ENCODE results near the gene BBS1. TPM values are rescaled to one million over a fixed set of nuclear protein-coding genes. Genes with fewer than 3 reads are reported as not detected.

The BBS1 gene
- total RNA-seq, 2 donors from 2014 or later: 15.2 to 16.4 TPM

DNA sequence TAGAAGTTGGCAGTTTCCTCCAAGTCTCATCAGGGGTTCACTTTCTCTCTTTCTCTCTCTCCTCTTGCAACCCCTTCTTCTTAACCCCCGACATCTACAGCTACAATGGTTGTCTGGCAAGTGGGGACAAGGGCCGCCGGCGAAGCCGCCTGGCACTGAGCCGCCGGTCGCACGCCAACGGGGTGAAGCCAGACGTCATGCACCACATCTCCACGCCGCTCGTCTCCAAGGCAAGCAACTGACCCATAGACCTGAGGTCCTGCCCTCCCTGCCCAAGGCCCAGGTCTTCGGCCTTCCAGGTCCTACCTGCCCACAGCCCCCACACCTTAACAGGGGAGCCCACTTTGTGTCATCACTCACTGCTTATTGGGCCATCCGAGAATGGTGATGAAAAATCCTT, 39.3 kb upstream of the BBS1 start:
- Mint-ChIP-seq H3K27me3 (no peaks in the 10 kb centered on the region), H3K4me3 (no peak overlapping the region), H3K36me3 (ENCODE audit: low read depth) (peaks cover 2% of the 10 kb centered on the region), H3K4me1 (peaks cover 13% of the 10 kb centered on the region), H3K27ac (no peak overlapping the region)
- DNase-seq (no peak), ATAC-seq (no peak)
- no peaks in the 10 kb centered on the region for H3K9me3 ChIP-seq (ENCODE audit: control insufficient read depth, low read length, poor library complexity, severe bottlenecking)

DNA sequence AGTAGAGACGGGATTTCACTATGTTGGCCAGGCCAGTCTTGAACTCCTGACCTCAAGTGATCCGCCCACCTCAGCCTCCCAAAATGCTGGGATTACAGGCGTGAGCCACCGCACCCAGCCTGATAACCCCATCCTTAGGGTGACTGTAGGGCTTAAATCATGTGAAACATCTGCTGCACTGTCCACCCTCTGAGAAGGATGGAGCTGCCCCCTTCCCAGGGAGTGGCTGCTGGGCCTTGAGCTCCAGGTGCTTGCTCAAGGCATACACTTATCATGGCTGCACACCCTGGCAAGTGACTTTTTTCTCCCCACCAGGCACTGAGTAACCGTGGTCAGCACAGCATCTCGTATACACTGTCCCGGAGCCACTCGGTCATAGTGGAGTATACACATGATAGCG, 38.4 kb upstream of the BBS1 start:
- no peaks in the 10 kb centered on the region for H3K27me3 Mint-ChIP-seq
- H3K9me3 ChIP-seq (ENCODE audit: control insufficient read depth, low read length, poor library complexity, severe bottlenecking): no peaks in the 10 kb centered on the region
- H3K4me3 Mint-ChIP-seq: no peak overlapping the region
- no peak for DNase-seq
- peaks cover 13% of the 10 kb centered on the region for H3K4me1 Mint-ChIP-seq
- H3K27ac Mint-ChIP-seq: no peak overlapping the region
- no peak for ATAC-seq
- peaks cover 2% of the 10 kb centered on the region for H3K36me3 Mint-ChIP-seq (ENCODE audit: low read depth)

DNA sequence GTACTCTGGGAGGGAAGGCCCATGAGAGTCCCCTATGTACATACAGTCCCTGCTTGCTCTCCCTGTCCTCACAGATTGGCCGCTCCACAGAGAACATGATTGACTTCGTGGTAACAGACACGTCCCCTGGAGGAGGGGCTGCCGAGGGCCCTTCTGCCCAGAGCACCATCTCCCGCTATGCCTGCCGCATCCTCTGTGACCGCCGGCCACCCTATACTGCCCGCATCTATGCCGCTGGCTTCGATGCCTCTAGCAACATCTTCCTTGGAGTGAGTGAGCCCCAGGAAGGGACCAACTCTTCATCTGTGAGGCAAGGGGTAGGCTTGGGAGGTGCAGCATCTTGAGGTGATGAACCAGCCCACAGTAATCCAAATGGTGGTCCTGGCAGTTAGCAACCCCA, 37.3 kb upstream of the BBS1 start:
- ATAC-seq (no peak), DNase-seq (no peak)
- Mint-ChIP-seq H3K36me3 (ENCODE audit: low read depth) (peaks cover 2% of the 10 kb centered on the region), H3K4me1 (peaks cover 8% of the 10 kb centered on the region), H3K27me3 (no peaks in the 10 kb centered on the region), H3K4me3 (no peak overlapping the region), H3K27ac (no peak overlapping the region)
- H3K9me3 ChIP-seq (ENCODE audit: control insufficient read depth, low read length, poor library complexity, severe bottlenecking): no peaks in the 10 kb centered on the region

DNA sequence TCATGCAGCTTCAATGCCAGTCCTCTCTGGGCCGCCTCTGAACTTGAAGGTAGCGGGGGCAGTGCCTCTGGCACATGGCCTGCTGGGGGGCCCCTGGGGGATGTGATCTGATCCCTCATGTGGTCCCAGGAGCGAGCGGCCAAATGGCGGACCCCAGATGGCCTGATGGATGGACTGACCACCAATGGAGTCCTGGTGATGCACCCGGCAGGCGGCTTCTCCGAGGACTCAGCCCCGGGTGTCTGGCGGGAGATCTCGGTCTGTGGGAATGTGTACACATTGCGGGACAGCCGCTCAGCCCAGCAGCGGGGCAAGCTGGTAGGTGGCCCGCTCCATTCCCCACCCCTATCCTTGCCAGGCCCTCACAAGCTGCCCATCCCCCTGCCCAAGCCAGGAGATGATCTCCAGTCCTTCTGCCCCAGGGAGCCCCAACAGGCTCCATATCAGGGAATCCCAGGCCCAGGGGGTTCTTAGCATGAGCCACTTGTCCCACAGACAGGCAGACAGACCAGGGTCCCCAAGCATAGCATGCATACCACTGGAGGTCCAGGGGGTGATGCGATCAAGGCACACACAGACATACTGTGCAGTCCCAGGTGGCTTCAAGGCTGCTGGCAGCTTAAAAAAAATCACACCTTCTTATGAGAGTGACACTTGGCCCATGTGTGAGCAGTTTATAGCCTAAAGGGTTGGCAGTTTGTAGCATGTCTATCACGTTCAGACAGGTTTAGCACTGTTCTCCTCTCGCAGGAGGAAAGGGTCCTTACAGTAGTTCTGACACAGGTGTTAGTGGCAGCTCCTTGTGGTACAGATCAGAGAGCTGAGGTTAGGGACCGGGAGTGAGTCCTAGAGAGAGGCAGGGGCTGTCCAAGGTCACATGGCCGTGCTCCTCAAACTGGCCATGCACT, 36.6 kb upstream of the BBS1 start:
- no peak for DNase-seq
- Mint-ChIP-seq H3K4me1 (peaks cover 6% of the 10 kb centered on the region), H3K36me3 (ENCODE audit: low read depth) (peaks cover 2% of the 10 kb centered on the region), H3K4me3 (no peak overlapping the region), H3K27ac (no peak overlapping the region), H3K27me3 (no peaks in the 10 kb centered on the region)
- H3K9me3 ChIP-seq (ENCODE audit: control insufficient read depth, low read length, poor library complexity, severe bottlenecking): no peaks in the 10 kb centered on the region
- no peak for ATAC-seq

DNA sequence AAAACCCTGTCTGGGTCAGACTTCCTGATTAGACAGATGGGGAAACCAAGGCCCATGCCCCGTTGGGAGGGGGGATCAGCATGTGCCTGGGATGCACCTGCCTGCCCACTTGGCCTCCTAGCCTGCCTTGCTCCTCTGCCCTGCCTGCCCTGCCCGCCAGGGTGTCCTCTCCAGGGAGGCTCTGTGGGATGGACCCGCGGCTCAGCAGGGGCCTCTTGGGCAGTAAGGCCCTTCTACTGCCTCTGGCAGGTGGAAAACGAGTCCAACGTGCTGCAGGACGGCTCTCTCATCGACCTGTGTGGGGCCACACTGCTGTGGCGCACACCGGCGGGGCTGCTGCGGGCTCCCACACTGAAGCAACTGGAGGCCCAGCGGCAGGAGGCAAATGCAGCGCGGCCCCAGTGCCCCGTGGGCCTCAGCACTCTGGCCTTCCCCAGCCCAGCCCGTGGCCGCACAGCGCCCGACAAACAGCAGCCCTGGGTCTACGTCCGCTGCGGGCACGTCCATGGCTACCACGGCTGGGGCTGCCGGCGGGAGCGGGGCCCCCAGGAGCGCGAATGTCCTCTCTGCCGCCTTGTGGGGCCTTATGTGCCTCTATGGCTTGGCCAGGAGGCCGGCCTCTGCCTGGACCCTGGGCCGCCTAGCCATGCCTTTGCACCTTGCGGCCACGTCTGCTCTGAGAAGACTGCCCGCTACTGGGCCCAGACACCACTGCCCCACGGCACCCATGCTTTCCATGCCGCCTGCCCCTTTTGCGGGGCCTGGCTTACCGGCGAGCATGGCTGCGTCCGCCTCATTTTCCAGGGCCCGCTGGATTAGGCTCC, 34.9 kb upstream of the BBS1 start:
- Mint-ChIP-seq H3K4me3 (no peak overlapping the region), H3K27ac (no peak overlapping the region), H3K36me3 (ENCODE audit: low read depth) (no peaks in the 10 kb centered on the region), H3K27me3 (no peaks in the 10 kb centered on the region), H3K4me1 (peaks cover 13% of the 10 kb centered on the region)
- DNase-seq (no peak), ATAC-seq (no peak)
- no peaks in the 10 kb centered on the region for H3K9me3 ChIP-seq (ENCODE audit: control insufficient read depth, low read length, poor library complexity, severe bottlenecking)

DNA sequence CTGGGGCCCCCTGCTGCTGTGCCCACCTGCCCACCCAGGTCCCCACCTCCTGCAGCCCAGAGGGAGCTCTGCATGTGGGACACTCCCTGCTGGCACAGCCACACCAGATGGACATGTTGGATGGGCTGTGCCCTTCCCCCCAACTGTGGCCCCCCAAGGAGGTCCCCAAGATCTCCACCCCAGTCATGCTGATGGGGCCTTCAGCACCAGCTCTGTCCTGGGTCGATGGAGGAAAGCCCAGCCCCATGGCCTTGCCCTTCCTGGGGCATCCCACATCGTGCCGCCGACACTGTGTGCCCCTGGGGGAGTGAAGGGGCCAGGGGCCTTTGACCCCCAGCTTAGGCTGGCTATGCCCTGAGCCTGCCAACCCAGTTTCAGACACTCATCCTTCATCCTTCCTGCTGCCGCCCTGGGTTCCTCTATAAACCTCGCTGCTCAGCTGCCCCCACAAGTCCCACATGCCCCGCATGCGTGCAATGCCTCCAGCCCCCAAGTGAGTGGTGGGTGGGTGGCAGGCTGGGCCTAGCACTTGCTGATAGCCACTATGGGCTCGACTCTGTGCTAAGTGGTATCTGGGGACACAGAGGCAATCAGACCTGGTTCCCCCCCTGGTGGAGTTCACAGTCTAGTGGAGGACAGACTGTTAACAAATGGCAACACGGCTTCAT, 34.1 kb upstream of the BBS1 start:
- Mint-ChIP-seq H3K4me3 (peak overlapping the region; percentile 45), H3K36me3 (ENCODE audit: low read depth) (no peaks in the 10 kb centered on the region), H3K27me3 (no peaks in the 10 kb centered on the region), H3K27ac (peak overlapping the region; percentile 89), H3K4me1 (peaks cover 17% of the 10 kb centered on the region)
- ATAC-seq (no peak), DNase-seq (no peak)
- no peaks in the 10 kb centered on the region for H3K9me3 ChIP-seq (ENCODE audit: control insufficient read depth, low read length, poor library complexity, severe bottlenecking)

DNA sequence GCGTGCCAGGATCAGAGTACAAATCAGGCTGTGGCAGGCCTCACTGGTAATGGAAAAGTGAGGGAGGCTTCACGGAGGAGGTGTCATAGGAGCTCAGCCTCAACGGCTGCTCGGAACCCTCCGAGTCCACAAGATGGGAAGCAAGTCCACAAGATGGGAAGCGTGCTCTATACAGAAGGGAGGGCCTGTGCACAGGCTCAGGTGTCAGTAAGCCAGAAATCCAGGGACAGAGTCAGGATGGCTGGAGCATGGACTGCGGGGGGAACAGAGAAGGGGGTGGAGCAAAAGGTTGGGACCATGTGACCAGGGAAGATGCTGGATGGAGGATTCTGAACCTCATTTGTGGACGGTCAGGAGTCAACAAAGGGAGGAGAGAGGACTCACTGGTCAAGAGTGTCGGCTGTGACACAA, 33.6 kb upstream of the BBS1 start:
- ATAC-seq (no peak), DNase-seq (no peak)
- no peaks in the 10 kb centered on the region for H3K9me3 ChIP-seq (ENCODE audit: control insufficient read depth, low read length, poor library complexity, severe bottlenecking)
- no peak overlapping the region for H3K4me3 Mint-ChIP-seq
- H3K4me1 Mint-ChIP-seq: peaks cover 17% of the 10 kb centered on the region
- H3K27ac Mint-ChIP-seq: peak overlapping the region; percentile 89
- no peaks in the 10 kb centered on the region for H3K27me3 Mint-ChIP-seq
- no peaks in the 10 kb centered on the region for H3K36me3 Mint-ChIP-seq (ENCODE audit: low read depth)

DNA sequence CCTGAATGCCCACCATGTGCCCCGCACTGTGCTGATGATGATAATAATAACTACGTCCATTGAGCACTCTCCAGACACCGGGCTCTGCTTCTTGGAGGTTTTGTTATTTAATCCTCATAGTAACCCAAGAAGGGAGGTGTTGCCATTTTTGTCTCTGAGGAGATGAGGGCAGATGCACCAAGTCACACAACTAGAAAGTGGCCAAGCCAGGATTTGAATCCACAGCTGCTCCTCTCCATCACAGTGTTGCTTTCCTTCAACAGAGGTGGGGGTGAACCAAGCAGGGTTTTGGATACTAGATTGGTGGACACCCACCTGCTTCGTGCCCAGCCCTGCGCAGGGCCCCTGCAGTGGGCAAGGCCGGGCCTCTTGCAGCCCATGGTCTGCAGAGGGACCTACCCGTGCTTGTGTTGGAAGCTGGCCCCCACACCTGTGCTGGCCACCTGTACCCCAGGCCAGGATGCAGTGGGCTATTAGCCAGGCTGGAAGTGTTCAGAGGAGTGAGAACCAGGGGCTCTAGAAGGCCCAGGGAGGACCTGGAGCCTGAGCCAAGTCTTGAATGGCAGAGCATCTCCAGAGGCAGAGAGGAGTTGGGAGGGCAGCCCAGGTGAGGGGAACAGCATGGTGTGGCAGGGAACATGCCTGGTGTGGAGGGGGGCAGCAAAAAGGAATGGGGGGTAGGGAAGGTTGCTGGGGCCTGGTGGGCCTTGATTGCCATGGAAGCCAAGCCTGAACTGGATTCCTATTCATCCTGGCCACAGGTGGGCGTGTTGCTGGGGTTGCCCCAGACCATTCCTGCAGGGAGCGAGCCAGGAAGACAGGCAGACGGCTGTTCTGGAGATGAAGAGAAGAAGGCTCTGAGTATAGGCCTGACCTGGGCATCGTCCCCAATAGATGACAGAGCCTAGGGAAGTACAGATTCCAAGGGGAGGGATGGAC, 32.9 kb upstream of the BBS1 start:
- DNase-seq (no peak), ATAC-seq (no peak)
- Mint-ChIP-seq H3K36me3 (ENCODE audit: low read depth) (no peaks in the 10 kb centered on the region), H3K4me1 (peaks cover 21% of the 10 kb centered on the region), H3K4me3 (no peak overlapping the region), H3K27ac (no peak overlapping the region), H3K27me3 (no peaks in the 10 kb centered on the region)
- no peaks in the 10 kb centered on the region for H3K9me3 ChIP-seq (ENCODE audit: control insufficient read depth, low read length, poor library complexity, severe bottlenecking)

DNA sequence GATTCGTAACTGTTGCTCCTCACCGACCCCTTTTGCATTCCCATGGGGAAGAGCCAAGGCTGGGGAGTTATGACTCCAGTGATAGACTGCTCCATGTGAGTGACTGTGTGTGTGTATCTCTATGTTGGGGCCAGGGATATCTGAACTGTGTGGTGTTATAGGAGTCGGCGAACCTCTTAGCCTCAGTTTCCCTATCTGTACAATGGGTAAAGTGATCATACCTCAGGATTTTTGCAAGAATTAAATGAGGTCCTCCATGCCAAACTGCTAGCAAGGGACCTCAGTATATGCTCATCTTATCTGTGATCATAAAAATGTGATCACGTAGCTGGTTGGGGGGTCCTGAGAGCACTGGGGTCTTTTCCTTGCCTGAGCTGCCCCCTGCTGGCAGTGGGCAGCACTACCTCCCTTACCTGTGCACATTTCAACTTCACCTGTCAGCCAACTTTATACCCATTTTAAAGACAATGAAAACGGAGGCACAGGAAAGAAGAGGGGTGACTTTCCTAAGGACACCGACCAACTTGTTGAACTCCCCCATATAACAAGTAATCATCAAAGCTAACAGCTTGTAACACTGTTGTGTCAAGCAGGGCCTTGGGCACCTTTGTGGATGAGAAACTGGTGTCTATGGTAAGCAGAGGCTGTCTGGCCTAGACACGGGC, 31.6 kb upstream of the BBS1 start:
- no peaks in the 10 kb centered on the region for H3K9me3 ChIP-seq (ENCODE audit: control insufficient read depth, low read length, poor library complexity, severe bottlenecking)
- Mint-ChIP-seq H3K4me3 (peak overlapping the region; percentile 91), H3K4me1 (peaks cover 21% of the 10 kb centered on the region), H3K36me3 (ENCODE audit: low read depth) (no peaks in the 10 kb centered on the region), H3K27me3 (no peaks in the 10 kb centered on the region), H3K27ac (peak overlapping the region; percentile 91)
- ATAC-seq (no peak), DNase-seq (no peak)

DNA sequence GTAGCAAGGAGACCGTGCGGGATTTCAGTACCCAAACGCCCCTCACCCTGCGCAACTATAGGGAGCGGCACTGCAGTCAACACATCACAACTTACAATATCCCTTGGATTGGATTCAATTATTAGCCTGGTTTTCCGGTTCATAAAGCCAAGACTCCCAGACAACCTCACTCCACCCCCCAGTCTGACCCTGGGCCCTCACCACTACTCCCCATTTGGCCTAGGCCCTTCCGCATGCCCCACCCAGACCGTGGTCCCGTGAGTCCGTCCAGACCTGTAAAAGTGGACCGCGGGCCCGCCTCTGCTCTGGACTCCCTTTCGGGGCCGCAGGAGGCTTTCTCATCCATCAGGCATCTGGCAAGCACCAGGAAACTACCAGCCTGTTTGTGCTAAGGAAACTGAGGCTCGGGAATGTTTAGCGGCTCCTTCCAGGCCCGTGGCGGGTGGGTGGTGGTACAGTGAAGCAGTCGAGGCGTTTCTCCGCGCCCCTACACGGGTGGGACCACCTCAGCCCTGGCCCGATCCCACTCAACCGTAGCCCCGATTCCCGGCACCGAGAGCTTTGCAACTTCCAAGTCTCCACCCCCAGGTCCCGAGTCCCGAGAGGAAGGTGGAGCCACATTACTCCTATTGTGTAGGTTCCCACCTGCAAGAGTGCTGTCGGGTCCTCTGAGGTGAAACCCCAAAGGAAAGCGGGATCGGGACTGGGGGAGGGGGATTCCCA, 30.9 kb upstream of the BBS1 start:
- no peaks in the 10 kb centered on the region for H3K9me3 ChIP-seq (ENCODE audit: control insufficient read depth, low read length, poor library complexity, severe bottlenecking)
- H3K4me1 Mint-ChIP-seq: peaks cover 21% of the 10 kb centered on the region
- ATAC-seq: no peak
- DNase-seq: no peak
- peak overlapping the region; percentile 91 for H3K27ac Mint-ChIP-seq
- no peaks in the 10 kb centered on the region for H3K27me3 Mint-ChIP-seq
- no peaks in the 10 kb centered on the region for H3K36me3 Mint-ChIP-seq (ENCODE audit: low read depth)
- H3K4me3 Mint-ChIP-seq: peak overlapping the region; percentile 91

DNA sequence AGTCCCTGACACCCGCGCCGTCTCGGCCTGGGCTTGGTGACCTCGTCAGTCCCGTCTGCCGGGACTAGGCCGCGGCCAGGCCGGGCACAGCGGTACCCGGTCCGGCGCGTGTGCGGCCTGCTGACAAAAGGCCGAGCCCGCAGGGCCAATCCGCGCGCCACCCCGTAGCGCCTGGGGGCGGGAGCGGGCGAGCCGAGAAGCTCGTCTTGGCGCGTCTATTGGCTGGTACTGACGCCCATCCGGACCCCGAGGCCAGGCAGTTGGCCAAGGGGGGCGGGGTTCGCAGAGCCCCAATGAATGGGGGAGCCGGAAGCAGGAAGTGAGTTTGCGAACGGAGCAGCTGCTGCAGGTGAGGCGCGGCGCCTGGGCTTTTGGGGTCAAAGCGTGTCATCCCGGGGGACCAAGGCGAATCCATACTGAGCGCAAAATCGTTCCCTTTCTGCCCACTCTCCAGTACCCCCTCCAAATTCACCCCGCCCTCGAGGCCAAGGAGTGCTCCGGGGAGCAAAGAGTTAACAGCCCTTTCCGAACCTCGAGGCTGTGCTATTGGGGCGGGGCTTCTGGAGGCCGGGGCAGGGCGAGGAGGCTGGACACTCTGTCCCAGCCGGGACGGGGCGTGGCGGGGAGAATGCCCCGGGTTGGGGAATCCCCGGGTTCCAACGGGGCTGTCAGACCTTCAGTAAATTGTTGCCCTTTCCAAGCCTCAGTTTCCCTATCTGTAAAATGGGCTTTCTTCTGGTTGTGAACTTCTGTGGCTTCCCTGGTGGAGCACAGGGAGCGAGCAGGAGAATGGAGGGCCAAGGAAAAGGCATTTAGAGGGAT, 30.1 kb upstream of the BBS1 start, which contains the start of gene DPP3:
DPP3 (plus strand) TSS at position 318 of the 822 bp plus-strand sequence. CDS start 1,767 bp downstream, outside the sequence.
- DNase-seq (peak; percentile 90 to 94 (median 91)), ATAC-seq (peak; percentile 99)
- no peaks in the 10 kb centered on the region for H3K9me3 ChIP-seq (ENCODE audit: control insufficient read depth, low read length, poor library complexity, severe bottlenecking)
- Mint-ChIP-seq H3K27ac (peak within 1 kb of the TSS; percentile 91), H3K27me3 (no peaks in the 10 kb centered on the region), H3K4me1 (peaks cover 21% of the 10 kb centered on the region), H3K36me3 (ENCODE audit: low read depth) (no peaks in the 10 kb centered on the region), H3K4me3 (peak within 1 kb of the TSS; percentile 91)

Measured in T-helper 17 cell (primary cell).